Muscle layer of colon (tissue), 2 donors: Measurements from ENCODE around the gene MAP3K13.

ENCODE experiments used
- H3K27ac ChIP-seq: one replicate; pipeline ENCODE4 v1.7.0; 2013; ENCODE audit warnings: low read depth, mild to moderate bottlenecking, low read length, moderate library complexity
- H3K27me3 ChIP-seq, 2 donors: one replicate each; pipeline ENCODE4 v1.7.0; 2013; ENCODE audit warnings: low read length in 2 of 2, mild to moderate bottlenecking in 2 of 2; ENCODE audit not compliant: insufficient read depth in 2 of 2, control insufficient read depth in 1 of 2
- H3K36me3 ChIP-seq: one replicate; pipeline ENCODE4 v1.7.0; 2013; ENCODE audit warnings: mild to moderate bottlenecking, low read length; ENCODE audit not compliant: insufficient read depth
- H3K4me1 ChIP-seq: one replicate; pipeline ENCODE4 v1.7.0; 2013; ENCODE audit warnings: mild to moderate bottlenecking, low read length; ENCODE audit not compliant: insufficient read depth
- H3K4me3 ChIP-seq, 2 donors: one replicate each; pipeline ENCODE4 v1.7.0; 2013; ENCODE audit warnings: low read length in 2 of 2, low read depth in 1 of 2, mild to moderate bottlenecking in 1 of 2, moderate library complexity in 1 of 2
- H3K9ac ChIP-seq: one replicate; pipeline ENCODE4 v1.7.0; 2013; ENCODE audit warnings: low read length
- H3K9me3 ChIP-seq: one replicate; pipeline ENCODE4 v1.7.0; 2013; ENCODE audit warnings: mild to moderate bottlenecking, low read length
- donor health status: abdominal sarcoma.
- donor health status: Adenocarcinoma of cecum.

Gene MAP3K13

GRCh38 chr3:185526349-185526951, 163.5 kb downstream of the MAP3K13 start:
- Histone ChIP-seq H3K27me3 (peaks cover 0 to 4% of the 10 kb centered on the region in 2 donors), H3K36me3 (no peaks in the 10 kb centered on the region), H3K9ac (no peak overlapping the region), H3K9me3 (no peaks in the 10 kb centered on the region), H3K27ac (no peak overlapping the region), H3K4me3 (no peak overlapping the region), H3K4me1 (no peaks in the 10 kb centered on the region)

GRCh38 chr3:185527364-185527763, 164.4 kb downstream of the MAP3K13 start:
- H3K9me3 ChIP-seq: no peaks in the 10 kb centered on the region
- no peak overlapping the region for H3K4me3 ChIP-seq
- H3K36me3 ChIP-seq: no peaks in the 10 kb centered on the region
- peaks cover 0 to 4% of the 10 kb centered on the region in 2 donors for H3K27me3 ChIP-seq
- no peaks in the 10 kb centered on the region for H3K4me1 ChIP-seq
- no peak overlapping the region for H3K27ac ChIP-seq
- no peak overlapping the region for H3K9ac ChIP-seq

- Histone ChIP-seq H3K4me3 (no peak overlapping the region), H3K36me3 (no peaks in the 10 kb centered on the region), H3K9me3 (no peaks in the 10 kb centered on the region), H3K4me1 (no peaks in the 10 kb centered on the region), H3K27me3 (peaks cover 0 to 4% of the 10 kb centered on the region in 2 donors), H3K27ac (no peak overlapping the region), H3K9ac (no peak overlapping the region)
Measured at GRCh38 chr3:185528532-185528931, 165.6 kb downstream of the MAP3K13 start.

DNA sequence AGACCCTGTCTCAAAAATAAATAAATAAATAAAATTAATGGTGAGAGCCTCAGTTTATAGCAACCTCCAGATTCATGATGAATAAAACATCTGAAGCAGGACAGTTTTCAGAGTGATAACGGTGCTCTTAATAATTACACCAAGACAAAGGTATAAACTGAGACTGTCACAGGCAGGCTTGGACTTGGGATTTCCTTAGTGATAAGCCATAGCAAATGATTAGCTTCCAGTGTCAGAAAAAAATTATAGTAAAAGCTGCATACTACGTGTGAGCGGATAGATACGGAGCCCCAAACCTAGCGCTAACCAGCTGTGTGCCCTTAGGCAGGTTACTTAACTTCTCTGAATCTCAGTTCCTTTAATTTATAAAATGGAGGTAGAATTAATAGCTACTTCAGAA, 167.9 kb downstream of the MAP3K13 start:
- Histone ChIP-seq H3K4me1 (no peaks in the 10 kb centered on the region), H3K4me3 (no peak overlapping the region), H3K9me3 (no peaks in the 10 kb centered on the region), H3K36me3 (no peaks in the 10 kb centered on the region), H3K9ac (no peak overlapping the region), H3K27me3 (peaks cover 0 to 4% of the 10 kb centered on the region in 2 donors), H3K27ac (no peak overlapping the region)

DNA sequence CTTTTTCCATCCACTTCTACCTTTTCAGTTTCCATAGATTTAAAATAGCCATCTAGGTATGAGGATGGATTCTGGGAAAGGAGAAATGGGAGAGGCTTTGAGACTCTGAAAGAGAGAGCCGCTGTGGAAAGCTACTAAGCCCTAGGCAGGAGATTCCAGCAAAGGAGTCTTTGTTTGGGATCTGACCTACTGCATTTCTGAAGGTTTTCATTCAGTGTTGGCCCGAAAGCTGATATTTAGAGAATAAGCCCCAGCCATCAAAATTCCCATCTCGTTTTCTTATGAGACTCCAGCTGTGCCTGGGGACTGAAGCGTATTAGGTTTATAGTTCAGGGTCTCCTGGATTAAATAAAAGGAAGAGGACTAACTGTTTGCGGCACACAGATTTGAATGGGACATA, 170.0 kb downstream of the MAP3K13 start:
- no peaks in the 10 kb centered on the region for H3K36me3 ChIP-seq
- H3K4me3 ChIP-seq: no peak overlapping the region
- H3K27me3 ChIP-seq: no peaks in the 10 kb centered on the region
- no peaks in the 10 kb centered on the region for H3K9me3 ChIP-seq
- no peak overlapping the region for H3K9ac ChIP-seq
- H3K4me1 ChIP-seq: no peaks in the 10 kb centered on the region
- no peak overlapping the region for H3K27ac ChIP-seq

- Histone ChIP-seq H3K27ac (no peak overlapping the region), H3K9ac (no peak overlapping the region), H3K4me3 (no peak overlapping the region), H3K27me3 (no peaks in the 10 kb centered on the region), H3K4me1 (no peaks in the 10 kb centered on the region), H3K36me3 (no peaks in the 10 kb centered on the region), H3K9me3 (no peaks in the 10 kb centered on the region)
Measured at GRCh38 chr3:185534511-185534910, 171.6 kb downstream of the MAP3K13 start.

DNA sequence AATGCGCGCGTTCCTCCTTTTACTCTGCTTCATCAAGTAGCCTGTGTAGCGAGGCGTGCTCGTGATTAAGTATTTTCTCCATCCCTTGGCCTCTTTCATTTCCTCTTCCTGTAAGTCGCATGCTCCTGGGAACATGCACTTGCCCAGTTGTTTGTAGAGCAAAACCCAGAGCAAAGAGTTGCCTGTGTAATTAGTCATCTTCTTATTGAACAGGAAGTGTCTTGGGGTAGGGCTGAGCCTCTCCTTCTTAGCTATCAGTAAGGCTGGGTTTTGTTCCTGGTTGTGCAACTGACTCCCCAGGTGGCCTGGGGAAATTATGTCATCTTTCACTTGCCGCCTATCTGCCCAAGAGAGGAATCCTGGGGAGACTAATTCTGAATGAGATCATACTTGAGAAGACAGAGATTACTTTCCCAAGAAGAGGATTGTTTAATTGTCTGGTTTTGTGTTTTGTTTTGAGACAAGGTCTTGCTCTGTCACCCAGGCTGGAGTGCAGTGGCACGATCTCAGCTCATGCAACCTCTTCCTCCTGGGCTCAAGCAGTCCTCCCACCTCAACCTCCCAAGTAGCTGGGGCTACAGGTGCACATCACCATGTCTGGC, 174.5 kb downstream of the MAP3K13 start:
- no peaks in the 10 kb centered on the region for H3K27me3 ChIP-seq
- H3K36me3 ChIP-seq: no peaks in the 10 kb centered on the region
- no peaks in the 10 kb centered on the region for H3K9me3 ChIP-seq
- H3K4me1 ChIP-seq: no peaks in the 10 kb centered on the region
- no peak overlapping the region for H3K9ac ChIP-seq
- no peak overlapping the region for H3K27ac ChIP-seq
- no peak overlapping the region for H3K4me3 ChIP-seq
